Measurements from ENCODE around the gene CLCN3. TPM values are rescaled to one million over a fixed set of nuclear protein-coding genes. Genes with fewer than 3 reads are reported as not detected.
A peak's percentile ranks its signal among the peaks of the same experiment; 100 is the strongest.

CLCN3 gene
- total RNA-seq, 2 donors from 2014 or later = 22.4 to 40.5 TPM

DNA sequence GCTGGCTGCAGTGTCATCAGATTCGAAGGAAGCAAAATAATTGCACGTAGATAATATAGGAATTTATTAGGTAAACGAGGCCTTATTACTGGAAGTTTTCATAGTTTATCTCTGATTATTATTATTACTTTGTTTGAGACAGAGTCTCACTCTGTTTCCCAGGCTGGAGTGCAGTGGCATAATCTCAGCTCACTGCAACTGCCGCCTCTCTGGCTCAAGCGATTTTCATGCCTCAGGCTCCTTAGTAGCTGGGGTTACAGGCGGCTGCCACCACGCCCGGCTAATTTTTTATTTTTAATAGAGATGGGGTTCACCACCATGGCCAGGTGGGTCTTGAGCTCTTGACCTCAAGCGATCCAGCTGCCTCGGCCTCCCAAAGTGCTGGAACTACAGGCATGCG is 12.5 kb downstream of the CLCN3 start:
- Histone ChIP-seq H3K9me3 (no peaks in the 10 kb centered on the region), H3K27me3 (no peaks in the 10 kb centered on the region), H3K36me3 (replicated peaks in 1 of 2; ENCODE audit: insufficient read depth in 1 of 2, low read depth in 2 of 2) (no peaks in the 10 kb centered on the region), H3K4me1 (peaks cover 55% of the 10 kb centered on the region), H3K4me3 (no peak overlapping the region), H3K27ac (peak overlapping the region in 2 of 4 donors; percentile 23 to 75)
- intact Hi-C loops (cut with DNase I) = no loop called here
- DNase-seq = no peak
- 85 to 91% methylated on average over 11 of the region's 11 CpGs for WGBS, 2 donors
- TF ChIP-seq, protein P1, sequence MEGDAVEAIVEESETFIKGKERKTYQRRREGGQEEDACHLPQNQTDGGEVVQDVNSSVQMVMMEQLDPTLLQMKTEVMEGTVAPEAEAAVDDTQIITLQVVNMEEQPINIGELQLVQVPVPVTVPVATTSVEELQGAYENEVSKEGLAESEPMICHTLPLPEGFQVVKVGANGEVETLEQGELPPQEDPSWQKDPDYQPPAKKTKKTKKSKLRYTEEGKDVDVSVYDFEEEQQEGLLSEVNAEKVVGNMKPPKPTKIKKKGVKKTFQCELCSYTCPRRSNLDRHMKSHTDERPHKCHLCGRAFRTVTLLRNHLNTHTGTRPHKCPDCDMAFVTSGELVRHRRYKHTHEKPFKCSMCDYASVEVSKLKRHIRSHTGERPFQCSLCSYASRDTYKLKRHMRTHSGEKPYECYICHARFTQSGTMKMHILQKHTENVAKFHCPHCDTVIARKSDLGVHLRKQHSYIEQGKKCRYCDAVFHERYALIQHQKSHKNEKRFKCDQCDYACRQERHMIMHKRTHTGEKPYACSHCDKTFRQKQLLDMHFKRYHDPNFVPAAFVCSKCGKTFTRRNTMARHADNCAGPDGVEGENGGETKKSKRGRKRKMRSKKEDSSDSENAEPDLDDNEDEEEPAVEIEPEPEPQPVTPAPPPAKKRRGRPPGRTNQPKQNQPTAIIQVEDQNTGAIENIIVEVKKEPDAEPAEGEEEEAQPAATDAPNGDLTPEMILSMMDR (IDR thresholded peaks at IDR 0.05) = no peak
- TF ChIP-seq POLR2A (IDR thresholded peaks at IDR 0.05) = no peak
- no peak for ATAC-seq

DNA sequence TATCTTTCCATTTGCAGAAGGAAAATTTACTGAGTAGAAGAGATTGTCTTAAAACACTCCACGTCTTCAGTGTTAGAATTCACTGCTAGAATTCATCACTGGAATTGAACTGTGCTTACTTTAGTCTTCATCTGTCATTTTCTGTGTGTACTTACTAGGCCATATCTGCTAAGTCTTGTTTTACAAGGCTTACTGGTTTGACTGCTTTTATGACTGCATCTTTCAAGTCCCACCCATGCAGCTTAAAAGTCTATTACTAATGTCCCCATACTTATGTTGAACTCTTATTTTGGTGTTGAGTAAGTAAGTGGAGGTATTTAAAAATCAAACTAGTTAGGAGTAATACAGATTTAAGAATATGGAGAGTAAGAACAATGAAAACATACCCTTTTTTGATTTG is 14.6 kb downstream of the CLCN3 start:
- Histone ChIP-seq H3K36me3 (replicated peaks in 1 of 2; ENCODE audit: insufficient read depth in 1 of 2, low read depth in 2 of 2) (no peaks in the 10 kb centered on the region), H3K27ac (peak overlapping the region in 3 of 4 donors; percentile 33 to 75 (median 39)), H3K27me3 (no peaks in the 10 kb centered on the region), H3K9me3 (no peaks in the 10 kb centered on the region), H3K4me1 (peaks cover 54% of the 10 kb centered on the region), H3K4me3 (no peak overlapping the region)
- DNase-seq = peak in 2 of 4 donors; percentile 26 to 61
- TF ChIP-seq POLR2A (IDR thresholded peaks at IDR 0.05) = no peak
- TF ChIP-seq, protein P1 (IDR thresholded peaks at IDR 0.05) = no peak
- intact Hi-C loops (cut with DNase I) = no loop called here
- WGBS, 2 donors = 6 to 17% methylated on average over 1 of the region's 1 CpG
- ATAC-seq = peak; percentile 99

DNA sequence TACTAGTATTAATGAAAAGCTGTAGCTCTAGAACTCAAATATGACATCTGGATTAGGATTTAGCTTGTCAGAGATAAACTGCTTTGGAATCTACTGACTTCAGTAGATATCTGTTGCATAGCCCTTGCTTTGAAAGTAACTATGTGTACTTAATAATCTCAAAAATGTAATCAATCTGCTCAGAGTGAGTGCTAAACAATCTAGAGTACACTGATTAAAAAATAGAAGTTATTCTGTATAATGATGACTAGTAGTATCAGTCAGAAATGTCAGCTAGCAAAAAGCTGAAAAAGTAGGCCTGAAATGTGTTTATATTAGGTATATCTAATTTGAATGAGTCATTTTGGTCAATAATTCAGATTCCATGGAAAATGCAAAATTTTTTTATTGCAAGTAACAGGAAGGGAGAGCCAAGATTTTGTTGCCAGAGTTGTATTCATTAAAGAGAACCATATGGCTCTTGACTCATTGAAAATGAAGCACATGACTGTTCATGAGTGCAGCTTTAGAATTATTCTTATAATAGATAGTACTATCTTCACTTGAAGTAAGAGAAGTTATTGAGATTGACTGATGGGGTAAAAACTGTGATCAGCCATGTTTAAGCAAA is 20.0 kb downstream of the CLCN3 start:
- no peak overlapping the region for H3K4me3 ChIP-seq
- intact Hi-C loops (cut with DNase I) = no loop called here
- no peak for DNase-seq
- ATAC-seq = no peak
- H3K27ac ChIP-seq = peak overlapping the region in 3 of 4 donors; percentile 9 to 53 (median 18)
- no peaks in the 10 kb centered on the region for H3K27me3 ChIP-seq
- no peaks in the 10 kb centered on the region for H3K9me3 ChIP-seq
- H3K4me1 ChIP-seq = peaks cover 49% of the 10 kb centered on the region
- H3K36me3 ChIP-seq (replicated peaks in 1 of 2; ENCODE audit: insufficient read depth in 1 of 2, low read depth in 2 of 2) = no peaks in the 10 kb centered on the region
- TF ChIP-seq, protein P1 (IDR thresholded peaks at IDR 0.05) = no peak
- TF ChIP-seq POLR2A (IDR thresholded peaks at IDR 0.05) = no peak

DNA sequence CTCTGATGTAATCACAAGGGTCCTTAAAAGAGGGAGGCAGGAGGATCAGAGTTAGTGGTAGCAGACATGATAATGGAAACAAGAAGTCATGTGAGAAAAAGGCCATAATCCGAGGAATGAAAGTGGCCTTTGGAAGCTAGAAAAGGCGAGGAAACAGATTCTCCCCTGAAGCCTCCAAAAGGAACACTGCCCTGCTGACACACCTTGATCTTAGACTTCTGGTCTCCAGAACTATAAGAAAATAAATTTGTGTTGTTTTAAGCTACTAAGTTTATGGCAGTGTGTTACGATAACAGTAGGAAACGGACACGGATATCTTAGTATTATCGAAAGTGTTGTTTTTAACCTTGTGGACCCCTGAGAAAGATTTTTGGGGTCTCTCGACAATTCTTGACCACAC is 24.4 kb downstream of the CLCN3 start:
- Histone ChIP-seq H3K27me3 (no peaks in the 10 kb centered on the region), H3K9me3 (no peaks in the 10 kb centered on the region), H3K36me3 (replicated peaks in 1 of 2; ENCODE audit: insufficient read depth in 1 of 2, low read depth in 2 of 2) (no peaks in the 10 kb centered on the region), H3K27ac (no peak overlapping the region), H3K4me1 (peaks cover 44% of the 10 kb centered on the region), H3K4me3 (no peak overlapping the region)
- no peak for DNase-seq
- WGBS, 2 donors = 84 to 87% methylated on average over 7 of the region's 7 CpGs
- no peak for ATAC-seq
- TF ChIP-seq POLR2A (IDR thresholded peaks at IDR 0.05) = no peak
- intact Hi-C loops (cut with DNase I) = no loop called here

DNA sequence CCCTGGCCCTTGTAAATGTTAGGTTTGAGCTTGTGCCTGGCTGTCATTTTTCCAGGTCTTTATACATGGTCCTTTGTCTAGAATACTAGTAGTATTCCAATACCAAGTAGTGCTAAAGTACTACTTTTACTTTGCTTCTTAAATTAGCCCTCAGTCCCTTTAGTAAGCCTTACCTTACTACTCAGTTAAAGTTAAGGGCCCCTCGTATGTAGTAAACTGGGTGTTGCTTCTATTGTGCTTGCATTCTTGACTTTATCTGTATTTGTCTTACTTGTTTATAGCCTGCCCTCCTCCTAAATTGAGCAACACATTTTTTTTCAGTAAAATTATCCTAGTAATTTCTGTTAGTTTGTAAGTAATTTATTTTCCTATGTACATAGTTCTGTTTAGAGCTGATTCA is 25.2 kb downstream of the CLCN3 start:
- Histone ChIP-seq H3K27ac (peak overlapping the region in 1 of 4 donors; percentile 23), H3K4me3 (no peak overlapping the region), H3K27me3 (no peaks in the 10 kb centered on the region), H3K36me3 (replicated peaks in 1 of 2; ENCODE audit: insufficient read depth in 1 of 2, low read depth in 2 of 2) (no peaks in the 10 kb centered on the region), H3K9me3 (no peaks in the 10 kb centered on the region), H3K4me1 (peaks cover 38% of the 10 kb centered on the region)
- no peak for TF ChIP-seq POLR2A (IDR thresholded peaks at IDR 0.05)
- TF ChIP-seq, protein P1 (IDR thresholded peaks at IDR 0.05) = no peak
- WGBS, 2 donors = 15 to 33% methylated on average over 1 of the region's 1 CpG
- no peak for ATAC-seq
- intact Hi-C loops (cut with DNase I) = no loop called here
- no peak for DNase-seq
